GM18499 (cell line): ENCODE results near the gene EFHD1.
"Not testable (repeated sequence)": the region's sequence is repeated elsewhere in the genome, so short reads cannot be mapped to it uniquely, and the experiment has no call there.

ENCODE experiments used
- ATAC-seq: cut with Tn5 transposase; IDR thresholded peaks from one replicate; pipeline ENCODE4 v1.9.1; 2021; ENCODE audit warnings: moderate number of reproducible peaks; ENCODE audit not compliant: insufficient read depth, unreplicated experiment

EFHD1 gene

GRCh38 chr2:232687382-232688160 is 54.2 kb downstream of the EFHD1 start:
- ATAC-seq, result no peak

GRCh38 chr2:232688201-232688600 is 54.8 kb downstream of the EFHD1 start:
- no peak for ATAC-seq

GRCh38 chr2:232689152-232689910 is 55.9 kb downstream of the EFHD1 start:
- no peak for ATAC-seq

GRCh38 chr2:232691117-232691516 is 57.7 kb downstream of the EFHD1 start:
- not testable (repeated sequence) for ATAC-seq

- ATAC-seq, result no peak
Measured at GRCh38 chr2:232693344-232693743, 59.9 kb downstream of the EFHD1 start.

- no peak for ATAC-seq
Measured at GRCh38 chr2:232696609-232697058, 63.2 kb downstream of the EFHD1 start.

- ATAC-seq, result peak; percentile 43
Measured at GRCh38 chr2:232697059-232697806, 63.8 kb downstream of the EFHD1 start, which contains the start of gene GIGYF2. TSS of gene GIGYF2 (plus strand) at chr2:232697331. CDS start at chr2:232735198, 37,867 bp downstream.

GRCh38 chr2:232697807-232698110 is 64.4 kb downstream of the EFHD1 start:
- ATAC-seq, result peak; percentile 18

GRCh38 chr2:232698556-232699091 is 65.2 kb downstream of the EFHD1 start:
- no peak for ATAC-seq

GRCh38 chr2:232699110-232699509 is 65.7 kb downstream of the EFHD1 start:
- no peak for ATAC-seq

- no peak for ATAC-seq
Measured at GRCh38 chr2:232700154-232700553, 66.8 kb downstream of the EFHD1 start.

- ATAC-seq, result no peak
Measured at GRCh38 chr2:232707076-232707475, 73.7 kb downstream of the EFHD1 start.

GRCh38 chr2:232713505-232713904 is 80.1 kb downstream of the EFHD1 start:
- no peak for ATAC-seq

GRCh38 chr2:232714969-232715368 is 81.6 kb downstream of the EFHD1 start:
- ATAC-seq, result no peak

GRCh38 chr2:232720056-232720455 is 86.7 kb downstream of the EFHD1 start:
- not testable (repeated sequence) for ATAC-seq

- no peak for ATAC-seq
Measured at GRCh38 chr2:232721261-232721660, 87.9 kb downstream of the EFHD1 start.

GRCh38 chr2:232721882-232722281 is 88.5 kb downstream of the EFHD1 start:
- no peak for ATAC-seq

- ATAC-seq, result no peak
Measured at GRCh38 chr2:232723027-232723426, 89.6 kb downstream of the EFHD1 start.

- no peak for ATAC-seq
Measured at GRCh38 chr2:232728785-232729184, 95.4 kb downstream of the EFHD1 start.

- no peak for ATAC-seq
Measured at GRCh38 chr2:232731470-232731869, 98.1 kb downstream of the EFHD1 start.
